HG03571 (cell line): ENCODE measurements around the gene OLFM1.
"Not testable (repeated sequence)": the region's sequence is repeated elsewhere in the genome, so short reads cannot be mapped to it uniquely, and the experiment has no call there.

Experiments
- ATAC-seq: cut with Tn5 transposase; IDR thresholded peaks from one replicate; pipeline ENCODE4 v1.9.1; 2021; ENCODE audit not compliant: unreplicated experiment

OLFM1 gene

DNA sequence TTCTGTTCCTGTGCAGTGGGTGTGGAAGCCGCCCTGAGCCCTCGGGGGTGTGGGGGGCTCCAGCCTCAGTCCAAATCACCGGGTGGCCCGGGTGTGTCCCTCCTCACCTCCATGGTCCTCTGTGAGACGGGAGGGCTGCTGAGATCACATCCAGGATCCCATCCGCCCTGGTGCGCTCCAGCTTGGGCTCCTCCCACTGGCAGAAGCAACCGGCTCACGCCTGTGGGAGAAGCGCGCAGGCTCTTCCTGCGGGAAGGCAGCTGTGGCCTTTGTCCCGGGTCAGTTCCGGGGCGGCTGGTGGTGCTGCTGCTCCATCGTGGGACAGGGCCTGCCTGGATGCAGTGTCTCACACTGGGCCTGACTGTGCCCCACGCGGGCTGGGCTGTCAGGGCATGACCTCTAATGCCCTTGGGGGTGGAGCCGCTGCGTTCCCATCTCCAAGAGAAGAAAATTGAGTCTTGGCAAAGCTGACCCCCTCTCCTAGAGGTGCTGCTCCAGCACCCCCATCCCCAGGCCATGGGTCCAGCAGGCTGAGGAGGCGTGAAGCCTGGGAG, 18.5 kb downstream of the OLFM1 start:
- ATAC-seq: no peak

DNA sequence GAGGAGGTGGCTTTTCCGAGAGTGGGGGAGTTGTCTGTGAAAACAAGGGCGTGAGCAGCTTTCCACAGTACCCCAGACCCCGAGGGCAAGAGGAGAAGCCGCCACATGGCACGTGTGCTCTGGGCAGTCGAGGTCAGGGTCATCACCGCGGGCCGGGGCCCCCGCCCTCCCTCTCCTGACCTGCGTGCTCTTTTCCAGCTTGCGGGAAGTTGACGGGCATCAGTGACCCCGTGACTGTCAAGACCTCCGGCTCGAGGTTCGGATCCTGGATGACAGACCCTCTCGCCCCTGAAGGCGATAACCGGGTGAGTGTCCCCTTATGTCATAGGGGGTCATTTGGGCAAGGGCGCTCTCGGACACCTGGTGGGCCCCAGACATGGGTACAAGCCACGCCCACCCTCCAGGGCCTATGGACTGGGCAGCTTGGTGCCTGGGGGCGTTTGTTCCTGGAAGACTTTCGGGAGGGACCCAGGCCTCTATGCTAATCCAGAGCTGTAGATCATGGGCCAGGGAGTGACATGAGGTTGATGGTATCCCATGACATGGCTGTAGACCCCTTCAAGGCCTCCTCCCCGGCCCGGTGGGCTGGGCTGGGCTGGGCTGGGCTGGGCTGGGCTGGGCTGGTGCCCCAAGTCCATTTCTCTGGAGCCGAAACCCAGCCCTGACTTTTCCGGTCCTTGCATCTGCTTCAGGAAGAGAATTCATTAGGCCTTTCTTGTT, 19.2 kb downstream of the OLFM1 start:
- ATAC-seq: no peak

DNA sequence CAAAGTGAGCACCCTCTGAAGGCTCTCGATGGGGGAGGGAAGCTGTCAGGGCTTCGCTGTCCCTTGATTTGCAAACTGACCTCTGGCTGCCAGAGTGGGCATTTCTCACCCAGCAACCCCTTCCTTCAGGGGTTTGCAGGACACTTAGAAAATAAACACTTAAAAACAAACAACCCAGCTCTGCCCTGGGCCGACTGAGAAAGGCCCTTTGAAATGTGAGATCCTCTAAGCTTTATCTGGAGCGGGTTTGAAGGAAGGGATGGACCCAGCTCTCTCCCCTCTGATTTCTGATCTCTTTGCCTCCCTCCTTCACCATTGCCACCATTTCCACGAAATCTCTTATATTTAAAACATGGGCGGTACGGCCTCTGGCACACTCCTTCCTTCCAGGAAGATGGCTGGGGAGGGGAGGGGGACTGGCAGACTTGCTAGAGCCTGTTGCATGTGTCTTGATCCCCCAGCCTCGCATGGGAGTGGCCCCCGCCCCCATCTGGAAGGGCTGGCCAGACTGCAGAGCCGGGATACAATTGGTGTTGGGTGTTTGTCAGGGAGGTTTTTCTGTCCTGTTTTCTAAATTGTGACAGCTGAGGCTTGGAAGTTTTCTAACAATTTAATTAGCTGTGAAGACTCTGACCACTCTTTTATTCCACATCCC, 20.2 kb downstream of the OLFM1 start:
- ATAC-seq: no peak

DNA sequence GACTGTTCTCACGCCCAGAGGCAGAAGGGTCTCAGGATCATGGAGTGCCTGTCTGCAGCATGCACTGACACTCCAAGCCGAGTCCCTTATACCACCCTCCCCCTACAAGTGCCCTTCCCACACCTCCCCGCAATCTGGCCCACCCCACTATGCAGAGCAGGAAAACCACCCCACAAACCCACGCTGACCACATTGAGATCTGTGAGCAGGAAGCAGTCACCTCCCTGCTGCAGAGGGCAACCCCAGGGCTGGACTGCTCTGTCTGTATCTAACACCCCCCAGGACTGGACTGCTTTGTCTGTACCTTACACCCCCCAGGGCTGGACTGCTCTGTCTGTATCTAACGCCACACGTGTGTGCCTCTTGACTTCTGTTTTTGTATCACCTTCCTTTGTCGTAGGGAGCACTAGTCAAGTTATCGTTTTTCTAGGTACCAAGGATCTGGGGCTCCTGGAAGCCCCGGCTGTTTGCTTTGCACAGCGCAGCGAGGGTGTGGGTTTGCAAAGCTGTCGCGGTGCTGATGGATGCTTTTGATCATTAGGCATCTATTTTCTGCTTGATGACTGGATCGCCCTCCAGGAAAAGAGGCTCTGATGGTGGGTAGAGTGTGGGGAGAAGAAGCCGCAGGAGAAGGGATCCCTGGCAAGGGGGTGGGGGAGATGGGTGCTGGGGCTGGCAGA, 21.5 kb downstream of the OLFM1 start:
- no peak for ATAC-seq

DNA sequence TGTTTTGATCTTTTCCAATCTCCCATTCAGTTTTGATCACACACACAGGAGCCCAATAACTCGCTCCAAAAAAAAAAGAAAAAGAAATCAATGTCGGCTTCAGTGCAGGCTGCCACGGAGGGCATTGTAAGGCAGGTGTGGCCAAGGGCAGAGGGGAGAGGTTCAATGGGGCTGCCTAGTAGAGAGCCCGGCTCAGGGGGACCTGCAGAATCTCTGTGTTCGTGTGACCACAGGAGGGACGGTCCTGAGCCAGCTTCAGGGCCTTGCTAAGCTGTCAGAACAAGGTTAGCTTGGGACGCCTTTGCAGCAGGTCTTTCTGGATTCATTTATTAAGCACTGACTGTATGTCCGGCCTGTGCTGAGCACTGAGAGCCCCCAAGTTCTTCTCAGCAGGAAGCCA, 22.2 kb downstream of the OLFM1 start:
- no peak for ATAC-seq

DNA sequence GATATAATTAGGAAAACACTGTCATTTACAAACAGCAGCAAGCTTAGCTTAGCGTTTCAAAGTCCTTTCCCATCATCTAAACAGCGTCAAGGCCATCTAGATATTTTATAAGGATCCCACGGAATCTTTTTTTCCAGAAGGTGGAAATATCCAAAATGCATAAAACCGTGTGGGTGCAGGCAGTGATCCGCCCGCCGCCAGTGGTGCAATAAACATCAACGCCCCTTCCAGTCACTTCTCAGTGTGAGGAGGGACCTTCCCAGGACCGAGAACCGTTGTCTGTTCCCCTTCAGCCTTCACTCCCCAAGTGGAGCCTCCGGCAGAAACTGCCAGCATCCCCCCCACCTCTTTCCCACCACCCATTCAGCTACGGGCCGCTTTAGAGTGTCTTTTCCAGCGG, 22.9 kb downstream of the OLFM1 start:
- no peak for ATAC-seq

DNA sequence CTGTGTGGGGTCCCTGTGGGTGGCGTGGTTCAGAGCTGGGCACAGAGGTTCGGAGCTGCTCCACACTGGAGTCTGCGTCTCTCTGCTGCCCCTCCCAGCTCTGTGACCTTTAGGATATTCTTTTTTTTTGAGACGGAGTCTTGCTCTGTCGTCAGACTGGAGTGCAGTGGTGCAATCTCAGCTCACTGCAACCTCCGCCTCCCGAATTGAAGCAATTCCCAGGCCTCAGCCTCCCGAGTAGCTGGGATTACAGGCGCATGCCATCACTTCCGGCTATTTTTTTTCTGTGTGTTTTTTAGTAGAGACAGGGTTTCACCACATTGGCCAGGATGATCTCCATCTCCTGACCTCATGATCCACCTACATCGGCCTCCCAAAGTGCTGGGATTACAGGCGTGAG, 24.1 kb downstream of the OLFM1 start:
- ATAC-seq: not testable (repeated sequence)

DNA sequence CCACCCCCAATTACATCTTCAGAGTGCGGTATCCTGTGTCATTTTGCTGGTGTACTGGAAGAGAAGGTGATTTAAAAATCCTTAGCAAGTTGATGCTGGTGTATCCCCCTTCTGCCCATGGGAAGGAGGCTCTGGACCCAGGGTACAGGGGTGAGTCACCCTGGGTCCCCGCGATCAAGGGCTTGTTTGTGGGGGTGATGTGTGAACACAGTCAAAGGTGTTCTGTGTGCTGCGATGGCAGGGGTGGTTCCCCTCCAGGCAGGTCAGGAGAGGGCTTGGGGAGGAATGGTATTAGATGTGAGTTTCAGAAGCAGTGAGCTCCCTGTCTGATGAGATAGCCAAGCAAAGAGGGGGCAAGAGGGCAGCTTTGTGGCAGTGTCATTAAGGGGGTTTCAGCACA, 28.9 kb downstream of the OLFM1 start:
- no peak for ATAC-seq

DNA sequence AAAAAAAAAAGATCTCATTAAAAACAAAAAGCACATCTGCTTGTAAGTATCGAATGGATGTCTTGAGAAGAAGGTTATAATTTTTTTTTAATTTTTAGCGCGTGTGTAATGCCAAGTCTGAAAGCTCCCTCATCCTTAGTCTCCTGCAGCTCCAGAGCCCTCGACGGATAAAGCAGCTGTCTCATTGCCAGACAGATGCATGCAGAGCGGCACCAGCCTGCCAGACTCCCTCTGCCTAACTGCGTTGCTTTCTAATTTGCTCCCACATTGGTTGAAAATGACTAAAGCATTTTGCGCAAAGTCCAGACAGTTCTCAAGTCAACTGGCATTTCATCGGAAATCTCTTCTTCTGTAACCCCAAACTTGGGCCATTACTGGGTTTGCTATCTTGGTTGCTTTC, 29.4 kb downstream of the OLFM1 start:
- ATAC-seq: no peak

DNA sequence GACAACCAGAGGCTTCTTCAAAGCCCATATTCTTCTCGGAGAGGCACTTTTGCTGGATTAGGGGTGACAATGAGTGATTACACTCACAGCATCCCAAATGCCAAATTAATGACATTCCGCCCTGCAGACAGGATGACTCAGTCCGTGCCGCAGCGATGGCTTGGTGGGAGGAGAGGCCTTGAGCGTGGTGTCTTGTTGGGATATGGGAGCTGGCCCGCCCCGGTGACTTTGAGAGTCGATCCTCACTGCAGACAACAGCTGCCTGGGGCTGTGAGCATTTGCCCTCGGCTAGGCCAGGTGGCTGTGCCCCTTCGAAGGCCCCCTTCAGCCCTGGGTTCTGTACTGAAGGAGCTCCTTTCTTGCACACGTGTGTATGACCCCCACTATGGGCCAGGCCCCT, 29.8 kb downstream of the OLFM1 start:
- no peak for ATAC-seq

DNA sequence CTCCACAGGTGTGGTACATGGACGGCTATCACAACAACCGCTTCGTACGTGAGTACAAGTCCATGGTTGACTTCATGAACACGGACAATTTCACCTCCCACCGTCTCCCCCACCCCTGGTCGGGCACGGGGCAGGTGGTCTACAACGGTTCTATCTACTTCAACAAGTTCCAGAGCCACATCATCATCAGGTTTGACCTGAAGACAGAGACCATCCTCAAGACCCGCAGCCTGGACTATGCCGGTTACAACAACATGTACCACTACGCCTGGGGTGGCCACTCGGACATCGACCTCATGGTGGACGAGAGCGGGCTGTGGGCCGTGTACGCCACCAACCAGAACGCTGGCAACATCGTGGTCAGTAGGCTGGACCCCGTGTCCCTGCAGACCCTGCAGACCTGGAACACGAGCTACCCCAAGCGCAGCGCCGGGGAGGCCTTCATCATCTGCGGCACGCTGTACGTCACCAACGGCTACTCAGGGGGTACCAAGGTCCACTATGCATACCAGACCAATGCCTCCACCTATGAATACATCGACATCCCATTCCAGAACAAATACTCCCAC, 32.1 kb downstream of the OLFM1 start:
- ATAC-seq: no peak

DNA sequence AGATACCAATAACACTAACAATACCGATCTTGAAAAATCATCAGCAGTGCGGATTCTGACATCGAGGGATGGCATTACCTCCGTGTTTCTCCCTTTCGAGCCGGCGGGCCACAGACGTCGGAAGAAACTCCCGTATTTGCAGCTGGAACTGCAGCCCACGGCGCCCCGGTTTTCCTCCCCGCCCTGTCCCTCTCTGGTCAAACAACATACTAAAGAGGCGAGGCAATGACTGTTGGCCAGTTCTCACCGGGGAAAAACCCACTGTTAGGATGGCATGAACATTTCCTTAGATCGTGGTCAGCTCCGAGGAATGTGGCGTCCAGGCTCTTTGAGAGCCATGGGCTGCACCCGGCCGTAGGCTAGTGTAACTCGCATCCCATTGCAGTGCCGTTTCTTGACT, 32.8 kb downstream of the OLFM1 start:
- ATAC-seq: no peak

DNA sequence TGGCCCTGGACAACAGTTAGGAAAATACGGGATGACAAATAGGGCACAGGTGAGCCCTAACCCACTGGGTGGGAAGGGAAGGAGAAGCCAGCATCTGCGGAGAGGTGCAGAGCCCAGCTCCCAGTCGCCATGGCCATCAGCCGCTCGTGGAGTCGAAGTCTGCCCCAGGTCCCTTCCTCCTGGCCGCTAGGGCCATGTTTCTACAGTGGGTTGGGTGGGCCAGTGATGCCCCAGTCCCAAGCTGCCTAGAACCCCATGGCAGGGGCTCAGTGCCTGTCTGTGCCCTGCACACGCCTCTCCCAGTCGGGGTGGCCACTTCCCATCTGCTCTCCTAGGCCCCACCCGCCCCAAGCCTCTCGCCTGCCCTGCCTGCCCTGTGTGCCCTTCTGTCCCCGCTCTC, 34.8 kb downstream of the OLFM1 start:
- ATAC-seq: no peak

DNA sequence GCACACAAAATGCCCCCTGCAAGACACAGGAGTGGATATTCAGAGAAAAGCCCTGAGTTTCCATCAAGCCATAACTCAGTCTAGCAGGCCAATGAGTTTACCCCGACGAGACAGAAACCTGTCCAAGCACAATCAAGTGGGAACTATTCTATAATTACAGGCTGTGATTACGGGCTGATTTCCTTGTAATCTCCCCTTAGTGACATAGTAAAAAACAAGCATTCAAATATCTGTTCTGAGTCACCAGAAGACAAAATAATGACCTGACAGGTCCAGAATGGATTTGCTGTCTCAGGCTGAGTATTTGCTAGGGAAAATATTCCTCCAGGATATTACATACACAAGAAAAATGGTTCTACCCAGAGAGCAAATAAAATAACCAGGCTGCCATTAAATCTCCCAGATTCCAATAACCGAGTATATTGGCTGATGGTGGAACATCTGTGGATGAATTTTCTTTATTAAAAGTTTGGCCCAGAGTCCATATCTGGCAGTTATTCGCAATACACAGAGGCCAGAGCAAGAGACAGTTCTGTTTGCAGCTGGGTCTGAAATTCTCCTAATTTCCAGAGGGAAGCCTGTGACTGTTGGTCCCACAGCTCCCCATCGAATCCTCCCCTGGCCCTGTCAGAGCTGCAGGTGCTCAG, 35.8 kb downstream of the OLFM1 start:
- ATAC-seq: no peak

DNA sequence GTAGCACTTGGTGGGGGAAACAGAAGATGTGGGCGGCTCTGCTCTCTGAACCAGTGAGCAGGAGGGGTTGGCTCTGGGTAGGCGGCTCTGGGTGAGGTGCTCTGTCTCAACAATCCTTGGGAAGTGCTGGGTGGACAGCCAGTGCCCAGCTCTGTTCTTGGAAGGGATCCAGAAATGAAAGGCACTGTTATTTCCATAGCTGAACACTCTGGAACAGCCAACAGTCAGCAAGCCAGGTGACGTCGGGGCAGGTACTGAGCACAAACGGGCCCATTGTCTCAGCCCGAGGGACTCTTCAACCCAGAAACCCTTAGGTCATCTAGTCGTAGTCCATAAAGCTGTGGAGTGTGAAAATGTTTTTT, 36.3 kb downstream of the OLFM1 start:
- ATAC-seq: no peak

DNA sequence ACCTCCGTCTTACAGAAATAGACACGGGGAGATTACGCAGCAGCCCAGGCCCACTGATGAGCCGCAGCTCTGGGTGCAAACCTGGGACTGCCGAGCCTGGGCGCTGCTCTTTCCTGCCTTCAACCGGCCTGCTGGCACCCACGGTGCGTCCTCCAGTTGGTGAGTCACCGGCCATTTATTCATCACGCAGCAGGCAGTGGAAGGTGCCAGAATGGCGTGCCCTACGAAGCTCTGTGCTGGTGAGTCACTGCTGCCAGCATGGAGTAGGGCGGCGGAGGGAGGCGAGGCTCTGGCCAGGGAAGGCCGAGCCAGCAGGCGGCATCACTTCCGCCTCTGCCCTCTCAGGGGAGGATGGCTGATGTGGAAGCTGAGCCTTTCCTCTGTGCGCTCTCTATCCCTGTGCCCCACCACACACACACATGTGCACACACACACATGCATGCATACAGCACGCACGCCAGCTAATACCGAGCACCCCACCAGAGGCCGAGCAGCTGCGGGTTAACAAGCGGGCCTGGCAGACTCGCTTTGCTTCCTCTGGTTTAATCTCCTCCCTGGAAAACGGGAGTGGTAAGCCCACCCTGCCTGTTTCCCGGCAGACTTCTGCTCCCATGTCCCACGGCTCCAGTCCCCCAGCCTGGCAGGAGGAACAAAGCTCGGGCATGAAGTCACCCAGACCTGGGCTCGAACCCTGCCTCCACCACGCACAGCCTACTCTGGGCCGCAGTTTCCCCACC, 39.2 kb downstream of the OLFM1 start:
- ATAC-seq: no peak

DNA sequence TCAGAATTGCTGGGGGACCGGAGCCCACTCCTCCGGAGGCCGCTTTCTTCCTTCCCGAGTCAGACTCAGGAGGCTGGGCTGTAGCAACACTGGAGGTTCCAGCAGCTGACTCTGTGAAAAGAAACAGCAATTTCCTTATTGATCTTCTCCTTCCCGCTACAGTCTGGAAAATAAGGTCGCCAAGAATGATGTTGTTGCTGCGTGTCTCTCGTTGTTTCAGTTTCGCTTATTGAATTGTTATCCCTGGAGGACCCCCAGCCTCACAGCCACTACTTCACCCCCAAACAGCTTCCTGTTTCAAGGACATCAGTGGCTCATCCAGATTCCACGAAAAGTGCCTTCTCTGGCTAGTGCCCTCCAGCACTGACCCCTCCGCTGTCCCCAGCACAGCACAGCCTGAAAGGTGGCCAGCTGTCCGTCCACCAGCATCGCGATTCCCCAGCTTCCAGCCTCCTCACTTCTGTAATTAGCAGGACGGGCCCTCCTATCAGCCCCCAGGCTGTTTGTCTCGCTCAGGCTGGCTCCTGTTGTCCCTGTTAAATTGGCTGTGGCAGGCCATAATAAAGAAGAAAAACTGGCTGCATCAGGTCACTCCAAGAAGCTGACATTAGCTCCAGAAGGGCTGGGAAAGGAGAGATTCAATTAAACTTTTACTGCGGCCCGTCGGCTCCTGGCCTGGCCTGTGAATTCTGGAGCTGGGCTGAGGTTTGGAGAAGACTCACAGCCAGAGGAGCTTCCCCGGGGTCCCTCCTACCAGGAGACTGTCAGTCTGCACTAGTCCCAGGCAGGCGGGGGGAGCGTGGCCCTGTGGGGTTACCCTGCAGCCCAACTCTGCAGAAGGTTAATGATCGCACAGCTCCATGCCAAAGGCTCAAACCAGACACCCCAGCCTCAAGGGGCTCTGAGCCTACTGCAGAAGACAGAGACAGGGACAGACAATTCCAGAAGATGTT, 40.5 kb downstream of the OLFM1 start:
- no peak for ATAC-seq

DNA sequence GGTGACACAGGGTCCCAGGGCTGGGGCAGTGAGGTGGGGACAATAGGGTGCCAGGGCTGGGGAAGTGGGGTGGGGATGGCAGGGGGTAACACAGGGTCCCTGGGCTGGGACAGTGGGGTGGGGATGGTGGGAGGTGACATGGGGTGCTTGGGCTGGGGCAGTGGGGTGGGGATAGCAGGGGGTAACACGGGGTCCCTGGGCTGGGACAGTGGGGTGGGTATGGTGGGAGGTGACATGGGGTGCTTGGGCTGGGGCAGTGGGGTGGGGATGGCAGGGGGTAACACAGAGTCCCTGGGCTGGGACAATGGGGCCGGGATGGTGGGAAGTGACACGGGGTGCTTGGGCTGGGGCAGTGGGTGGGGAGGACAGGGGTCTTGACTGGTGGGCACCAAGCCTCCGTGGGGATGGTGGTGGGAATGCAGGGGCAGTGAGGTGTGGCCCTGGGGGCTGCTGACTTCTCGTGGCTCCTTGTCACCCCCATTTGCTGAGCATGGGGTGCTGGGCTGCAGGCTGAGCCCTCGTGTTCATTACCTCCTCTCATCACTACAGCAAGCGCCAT, 41.7 kb downstream of the OLFM1 start:
- ATAC-seq: no peak
